ENCODE results near the gene CLDN7. TPM values are rescaled to one million over a fixed set of nuclear protein-coding genes. Genes with fewer than 3 reads are reported as not detected.

Gene CLDN7
- total RNA-seq, 1 experiment from 2014 or later: 286 TPM

GRCh38 chr17:7234083-7234951 lies 28.0 kb downstream of the CLDN7 start, which contains the start of gene DVL2 (continued):
- TF ChIP-seq EGR1 (IDR thresholded peaks at IDR 0.05; ENCODE audit: low read depth): peak; percentile 82
- peak; percentile 43; the same call in 1 of the 2 replicates for TF ChIP-seq ZFX (IDR thresholded peaks at IDR 0.05)
- TF ChIP-seq TCF7L2 (IDR thresholded peaks at IDR 0.05; ENCODE audit: borderline replicate concordance, extremely low read depth, insufficient read depth, insufficient read length): peak; percentile 89
- TF ChIP-seq RAD21 (IDR thresholded peaks at IDR 0.05; ENCODE audit: low read depth): no peak

DNA sequence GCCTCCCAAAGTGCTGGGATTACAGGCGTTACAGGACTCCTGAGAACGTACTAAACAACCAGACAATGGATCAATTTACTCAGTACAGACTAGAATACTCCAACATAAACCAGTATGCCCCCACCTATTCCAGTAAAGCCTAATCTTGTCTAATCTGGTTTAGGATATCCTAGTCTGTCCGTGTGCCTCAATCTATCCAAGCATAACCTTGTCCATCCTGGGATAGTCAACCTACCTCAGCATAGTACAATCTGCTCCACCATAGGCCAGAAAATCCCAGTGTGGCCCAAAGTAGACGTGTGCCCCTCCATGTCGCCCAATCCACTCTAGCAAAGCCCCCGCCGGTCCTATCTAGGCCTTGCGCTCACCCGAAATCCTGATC lies 28.6 kb downstream of the CLDN7 start:
- no peaks in the 10 kb centered on the region for H3K9me3 ChIP-seq (ENCODE audit: control insufficient read depth in 1 of 2, insufficient read depth in 1 of 2, low read depth in 1 of 2, low read length in 2 of 2)
- H3K27me3 ChIP-seq (ENCODE audit: insufficient read depth, low read length): no peaks in the 10 kb centered on the region
- peak overlapping the region; percentile 76 to 77 for H3K4me3 ChIP-seq (replicated peaks in 1 of 2; ENCODE audit: low read depth in 1 of 2, low read length in 2 of 2)
- no peak for TF ChIP-seq SIN3A (IDR thresholded peaks at IDR 0.05; ENCODE audit: low read depth)
- 0 out of 2 replicates have a peak, but pooled peaks have one; percentile 66 for TF ChIP-seq ZFX (IDR thresholded peaks at IDR 0.05)
- H4K20me1 ChIP-seq (ENCODE audit: insufficient read depth): peaks cover 4% of the 10 kb centered on the region; the same call in 1 of the 2 replicates
- H3K36me3 ChIP-seq (ENCODE audit: control insufficient read depth in 1 of 2, insufficient read depth in 2 of 2, low read length in 2 of 2): peaks cover 35 to 39% of the 10 kb centered on the region in 2 experiments
- H3K79me2 ChIP-seq (ENCODE audit: insufficient read depth, low read length): peaks cover 85% of the 10 kb centered on the region
- H3K9ac ChIP-seq (ENCODE audit: low read length): peak overlapping the region; percentile 93
- no peak overlapping the region for H2AFZ ChIP-seq (ENCODE audit: low read depth, low read length, poor library complexity, severe bottlenecking)
- RAD21 ChIA-PET (ENCODE audit: low non-redundant PET in 1 of 2, low total read pairs in 2 of 2, uncharacterized antibody in 2 of 2, unreplicated experiment in 2 of 2): no interaction called here
- intact Hi-C loops (cut with micrococcal nuclease): no loop called here
- no TSS peak for BruUV-seq (replicated peaks)
- CTCF ChIA-PET: no interaction called here
- peak overlapping the region; percentile 87 for H3K27ac ChIP-seq (ENCODE audit: low read depth, low read length)
- POLR2A ChIA-PET: interaction anchor here (0.8 to 1.7 kb wide), 4 partner anchors 9 to 188 kb away, joined by 3 to 11 read pairs (median 4); partner anchors contain the start of genes ACADVL, CTDNEP1, DLG4 and GABARAP
- peaks cover 27 to 62% of the 10 kb centered on the region in 2 experiments; a peak in 3 of 4 replicates for H3K4me1 ChIP-seq (ENCODE audit: control insufficient read depth in 1 of 2, insufficient read depth in 2 of 2, low read length in 2 of 2)
- H3K9me2 ChIP-seq (ENCODE audit: insufficient read depth): no peaks in the 10 kb centered on the region
- peak overlapping the region; percentile 83 for H3K4me2 ChIP-seq (ENCODE audit: low read length)
- ATAC-seq (peak; percentile 7), DNase-seq (ENCODE audit: low read depth, low spot score) (no peak)

DNA sequence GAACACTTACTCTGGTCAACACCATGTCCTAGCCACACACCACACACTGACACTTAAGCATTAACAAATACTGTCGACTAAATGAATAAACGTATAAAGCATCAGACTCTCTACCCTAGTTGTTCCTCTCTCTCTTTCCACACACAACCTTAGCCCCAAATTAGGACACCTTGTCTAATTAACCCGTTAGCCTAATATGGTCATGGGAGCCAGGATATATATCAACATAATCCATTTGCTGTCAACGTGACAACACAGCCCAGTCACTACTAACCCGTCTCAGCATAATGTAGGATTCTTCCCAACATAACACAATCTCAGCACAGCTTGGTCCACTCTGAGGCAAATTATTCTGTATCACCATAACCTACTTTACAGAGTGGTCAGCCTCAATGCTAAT lies 30.2 kb downstream of the CLDN7 start:
- Histone ChIP-seq H4K20me1 (ENCODE audit: insufficient read depth) (peaks cover 4% of the 10 kb centered on the region; the same call in 1 of the 2 replicates), H3K9me2 (ENCODE audit: insufficient read depth) (no peaks in the 10 kb centered on the region), H3K4me3 (replicated peaks in 1 of 2; ENCODE audit: low read depth in 1 of 2, low read length in 2 of 2) (no peak overlapping the region), H3K27ac (ENCODE audit: low read depth, low read length) (no peak overlapping the region), H3K9ac (ENCODE audit: low read length) (no peak overlapping the region), H3K36me3 (ENCODE audit: control insufficient read depth in 1 of 2, insufficient read depth in 2 of 2, low read length in 2 of 2) (peaks cover 46 to 48% of the 10 kb centered on the region in 2 experiments), H3K27me3 (ENCODE audit: insufficient read depth, low read length) (no peaks in the 10 kb centered on the region), H3K9me3 (ENCODE audit: control insufficient read depth in 1 of 2, insufficient read depth in 1 of 2, low read depth in 1 of 2, low read length in 2 of 2) (no peaks in the 10 kb centered on the region), H3K4me1 (ENCODE audit: control insufficient read depth in 1 of 2, insufficient read depth in 2 of 2, low read length in 2 of 2) (peaks cover 22 to 55% of the 10 kb centered on the region in 2 experiments; a peak in 3 of 4 replicates), H3K79me2 (ENCODE audit: insufficient read depth, low read length) (peaks cover 74% of the 10 kb centered on the region), H2AFZ (ENCODE audit: low read depth, low read length, poor library complexity, severe bottlenecking) (no peak overlapping the region), H3K4me2 (ENCODE audit: low read length) (peak overlapping the region; percentile 83)
- no peak for DNase-seq (ENCODE audit: low read depth, low spot score)
- ChIA-PET POLR2A (no interaction called here), RAD21 (ENCODE audit: low non-redundant PET in 1 of 2, low total read pairs in 2 of 2, uncharacterized antibody in 2 of 2, unreplicated experiment in 2 of 2) (no interaction called here), CTCF (no interaction called here)
- TSS peak; percentile 34 for BruUV-seq (replicated peaks)
- no peak for ATAC-seq
- intact Hi-C loops (cut with micrococcal nuclease): no loop called here
- TF ChIP-seq JUND (IDR thresholded peaks at IDR 0.05) (no peak), ATF3 (IDR thresholded peaks at IDR 0.05) (no peak), EZH2 (IDR thresholded peaks at IDR 0.05) (no peak), RAD21 (IDR thresholded peaks at IDR 0.05; ENCODE audit: low read depth) (no peak), ELF1 (IDR thresholded peaks at IDR 0.05; ENCODE audit: borderline replicate concordance, low read depth) (no peak), SIN3A (IDR thresholded peaks at IDR 0.05; ENCODE audit: low read depth) (no peak), ZFX (IDR thresholded peaks at IDR 0.05) (no peak), SRF (IDR thresholded peaks at IDR 0.05; ENCODE audit: low read depth) (no peak), POLR2AphosphoS5 (IDR thresholded peaks at IDR 0.05; ENCODE audit: low read depth, low read length) (no peak), MAX (IDR thresholded peaks at IDR 0.05) (no peak)
- TF ChIP-seq, protein P1, sequence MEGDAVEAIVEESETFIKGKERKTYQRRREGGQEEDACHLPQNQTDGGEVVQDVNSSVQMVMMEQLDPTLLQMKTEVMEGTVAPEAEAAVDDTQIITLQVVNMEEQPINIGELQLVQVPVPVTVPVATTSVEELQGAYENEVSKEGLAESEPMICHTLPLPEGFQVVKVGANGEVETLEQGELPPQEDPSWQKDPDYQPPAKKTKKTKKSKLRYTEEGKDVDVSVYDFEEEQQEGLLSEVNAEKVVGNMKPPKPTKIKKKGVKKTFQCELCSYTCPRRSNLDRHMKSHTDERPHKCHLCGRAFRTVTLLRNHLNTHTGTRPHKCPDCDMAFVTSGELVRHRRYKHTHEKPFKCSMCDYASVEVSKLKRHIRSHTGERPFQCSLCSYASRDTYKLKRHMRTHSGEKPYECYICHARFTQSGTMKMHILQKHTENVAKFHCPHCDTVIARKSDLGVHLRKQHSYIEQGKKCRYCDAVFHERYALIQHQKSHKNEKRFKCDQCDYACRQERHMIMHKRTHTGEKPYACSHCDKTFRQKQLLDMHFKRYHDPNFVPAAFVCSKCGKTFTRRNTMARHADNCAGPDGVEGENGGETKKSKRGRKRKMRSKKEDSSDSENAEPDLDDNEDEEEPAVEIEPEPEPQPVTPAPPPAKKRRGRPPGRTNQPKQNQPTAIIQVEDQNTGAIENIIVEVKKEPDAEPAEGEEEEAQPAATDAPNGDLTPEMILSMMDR (IDR thresholded peaks at IDR 0.05 in 2 of 3, conservative IDR thresholded peaks at IDR 0.05 in 1 of 3; ENCODE audit: borderline replicate concordance in 1 of 3, insufficient read depth in 1 of 3, low read depth in 2 of 3, low read length in 2 of 3): no peak

Measured in HCT116 (cell line).